CD4-positive, alpha-beta T cell (primary cell): ENCODE data around the gene ECEL1. TPM values are rescaled to one million over a fixed set of nuclear protein-coding genes. Genes with fewer than 3 reads are reported as not detected.

Experiments
- ATAC-seq: fragments of 200-7000 bp; cut with Tn5 transposase; one replicate; pipeline ENCODE4 v1.10.0; 2022; ENCODE audit warnings: mild to moderate bottlenecking; ENCODE audit not compliant: poor library complexity
- CTCF ChIA-PET: fragments of 350-600 bp; sonication (Branson Sonifier 250); formaldehyde crosslinking; loops from one replicate; lab custom pipeline; 2021; ENCODE audit warnings: antibody characterized with exemption, inconsistent platforms; lab: Charles Lee
- POLR2A ChIA-PET: fragments of 350-600 bp; sonication (Branson Sonifier 250); formaldehyde crosslinking; loops from one replicate; lab custom pipeline; 2021; ENCODE audit warnings: antibody characterized with exemption, inconsistent platforms; lab: Charles Lee
- DNase-seq, 14 experiments: peaks; one replicate each; pipeline ENCODE4 v3.0.0-alpha.2; 2013 to 2020; ENCODE audit warnings: mixed read lengths in 2 of 14
- H3K27ac ChIP-seq, 2 donors: one replicate each; pipeline versions ENCODE4 v1.5.1 to v1.7.0; 2013; ENCODE audit warnings: low read length in 2 of 2, low read depth in 1 of 2, mild to moderate bottlenecking in 1 of 2
- H3K27me3 ChIP-seq, 2 experiments: 1 replicate in 1 of 2; 2 replicates in 1 of 2; pipeline versions ENCODE4 v1.6.1 to v1.7.0; 2013; ENCODE audit warnings: low read length in 2 of 2, control low read depth in 1 of 2, mild to moderate bottlenecking in 1 of 2, moderate library complexity in 1 of 2; ENCODE audit not compliant: insufficient read depth in 2 of 2, control insufficient read depth in 1 of 2
- H3K36me3 ChIP-seq: one replicate; pipeline ENCODE4 v1.6.1; 2013; ENCODE audit warnings: low read length, control low read depth; ENCODE audit not compliant: insufficient read depth
- H3K4me1 ChIP-seq: one replicate; pipeline ENCODE4 v1.6.1; 2013; ENCODE audit warnings: low read length, control low read depth; ENCODE audit not compliant: insufficient read depth
- H3K4me3 ChIP-seq: one replicate; pipeline ENCODE4 v1.5.1; 2013; ENCODE audit warnings: mild to moderate bottlenecking, low read length, moderate library complexity
- H3K9me3 ChIP-seq, 2 experiments: 1 replicate in 1 of 2; 2 replicates in 1 of 2; pipeline versions ENCODE4 v1.6.1 to v1.7.0; 2013; ENCODE audit warnings: low read length in 2 of 2, mild to moderate bottlenecking in 2 of 2, control low read depth in 1 of 2, moderate library complexity in 1 of 2; ENCODE audit not compliant: control insufficient read depth in 1 of 2, insufficient read depth in 1 of 2
- H3K27ac Mint-ChIP-seq: one replicate; pipeline ENCODE4 v1.8.0; 2020; ENCODE audit warnings: mixed read lengths
- H3K27me3 Mint-ChIP-seq: one replicate; pipeline ENCODE4 v1.8.0; 2021; ENCODE audit warnings: mixed read lengths
- H3K36me3 Mint-ChIP-seq: one replicate; pipeline ENCODE4 v1.8.0; 2021; ENCODE audit warnings: low read depth, mixed read lengths
- H3K4me1 Mint-ChIP-seq: one replicate; pipeline ENCODE4 v1.8.0; 2021; ENCODE audit warnings: low read depth, mixed read lengths
- H3K4me3 Mint-ChIP-seq: one replicate; pipeline ENCODE4 v1.8.0; 2020; ENCODE audit warnings: mild to moderate bottlenecking, mixed read lengths
- H3K9me3 Mint-ChIP-seq: one replicate; pipeline ENCODE4 v1.8.0; 2020; ENCODE audit warnings: mixed read lengths
- CTCF ChIP-seq: fragments of 200-600 bp; IDR thresholded peaks from one replicate; pipeline ENCODE4 v1.8.0; 2022; ENCODE audit warnings: antibody characterized with exemption, mild to moderate bottlenecking
- intact Hi-C, 2 experiments: fragments of 100-400 bp; cut with DNase I in 1 of 2; cut with micrococcal nuclease in 1 of 2; formaldehyde crosslinking; loops; one replicate each; pipeline versions ENCODE4 v1.15.1 to v1.9.0; 2023 to 2025; cut with DNase I, micrococcal nuclease
- total RNA-seq, 174 experiments: library from RNA in 2 of 174; stranded (reverse) in 2 of 174; gene quantifications; one replicate each; pipeline ENCODE4 v1.2.3 and lab custom pipeline; 2021 to 2026

Gene ECEL1
- total RNA-seq, 2 experiments from 2014 or later: not detected

GRCh38 chr2:232519581-232520438 lies 32.2 kb upstream of the ECEL1 start, which contains the start of gene PRSS56:
TSS of gene PRSS56 (plus strand) at chr2:232520388. CDS start at chr2:232520599, 211 bp downstream.
- H3K4me1 Mint-ChIP-seq: peaks cover 6% of the 10 kb centered on the region
- ATAC-seq (no peak), DNase-seq (no peak)
- H3K9me3 Mint-ChIP-seq: no peaks in the 10 kb centered on the region
- Histone ChIP-seq H3K4me3 (no peak within 1 kb of the TSS), H3K9me3 (peaks cover 0 to 21% of the 10 kb centered on the region in 2 experiments), H3K27me3 (peaks cover 36 to 39% of the 10 kb centered on the region in 2 experiments), H3K4me1 (peaks cover 28% of the 10 kb centered on the region), H3K27ac (no peak within 1 kb of the TSS), H3K36me3 (no peaks in the 10 kb centered on the region)
- H3K27ac Mint-ChIP-seq: no peak within 1 kb of the TSS
- intact Hi-C loops: loop anchor here (5.0 to 10.0 kb wide), 3 partner anchors 83 to 613 kb away; partner anchors contain the start of gene NPPC (in 1 of the 2)
- H3K36me3 Mint-ChIP-seq: no peaks in the 10 kb centered on the region
- POLR2A ChIA-PET: interaction anchor here (1.0 kb wide), 1 partner anchor 30 kb away, joined by 3 read pairs; the partner anchor contains the start of gene TIGD1
- H3K27me3 Mint-ChIP-seq: peaks cover 53% of the 10 kb centered on the region
- H3K4me3 Mint-ChIP-seq: no peak within 1 kb of the TSS
- CTCF ChIA-PET: no interaction called here
- no peak for TF ChIP-seq CTCF

- H3K36me3 Mint-ChIP-seq: no peaks in the 10 kb centered on the region
- no peak overlapping the region for H3K27ac ChIP-seq
- DNase-seq: no peak
- peaks cover 45% of the 10 kb centered on the region for H3K27me3 Mint-ChIP-seq
- H3K4me1 Mint-ChIP-seq: peaks cover 6% of the 10 kb centered on the region
- TF ChIP-seq CTCF: no peak
- no peaks in the 10 kb centered on the region for H3K9me3 Mint-ChIP-seq
- ATAC-seq: no peak
- CTCF ChIA-PET: no interaction called here
- H3K4me3 Mint-ChIP-seq: no peak overlapping the region
- intact Hi-C loops: no loop called here
- peaks cover 22% of the 10 kb centered on the region for H3K4me1 ChIP-seq
- H3K27ac Mint-ChIP-seq: no peak overlapping the region
- no peaks in the 10 kb centered on the region for H3K36me3 ChIP-seq
- POLR2A ChIA-PET: interaction anchor here (0.6 kb wide), 1 partner anchor 32 kb away, joined by 3 read pairs; the partner anchor contains the start of genes EIF4E2 and TIGD1
- H3K9me3 ChIP-seq: peaks cover 0 to 18% of the 10 kb centered on the region in 2 experiments
- no peak overlapping the region for H3K4me3 ChIP-seq
- H3K27me3 ChIP-seq: peaks cover 29% of the 10 kb centered on the region in 2 experiments
Observed at GRCh38 chr2:232518844-232519243, 31.2 kb upstream of the ECEL1 start.

GRCh38 chr2:232516551-232516950 lies 28.9 kb upstream of the ECEL1 start:
- DNase-seq: no peak

More at GRCh38 chr2:232516551-232516950, 28.9 kb upstream of the ECEL1 start:
- Histone ChIP-seq H3K36me3 (no peaks in the 10 kb centered on the region), H3K9me3 (peaks cover 0 to 7% of the 10 kb centered on the region in 2 experiments), H3K27ac (no peak overlapping the region), H3K4me3 (no peak overlapping the region), H3K27me3 (peaks cover 9 to 14% of the 10 kb centered on the region in 2 experiments), H3K4me1 (peaks cover 1% of the 10 kb centered on the region)
- CTCF ChIA-PET: no interaction called here
- POLR2A ChIA-PET: interaction anchor here (0.8 kb wide), 1 partner anchor 34 kb away, joined by 3 read pairs; the partner anchor contains the start of genes EIF4E2 and TIGD1
- H3K4me3 Mint-ChIP-seq: no peak overlapping the region
- TF ChIP-seq CTCF: no peak
- peaks cover 34% of the 10 kb centered on the region for H3K27me3 Mint-ChIP-seq
- no peaks in the 10 kb centered on the region for H3K9me3 Mint-ChIP-seq
- no peaks in the 10 kb centered on the region for H3K36me3 Mint-ChIP-seq
- H3K4me1 Mint-ChIP-seq: no peaks in the 10 kb centered on the region
- intact Hi-C loops: no loop called here
- no peak overlapping the region for H3K27ac Mint-ChIP-seq
- ATAC-seq: no peak
